AG09309 (cell line): ENCODE results near the gene ZNF592.

Source experiments
- DNase-seq: peaks from one replicate; pipeline ENCODE4 v3.0.0-alpha.2; 2010; ENCODE audit warnings: low read depth
- H3K4me3 ChIP-seq: 2 replicates; pipeline ENCODE4 v1.5.1; 2011; ENCODE audit warnings: mild to moderate bottlenecking, low read depth, low read length, moderate library complexity; ENCODE audit not compliant: control insufficient read depth
- CTCF ChIP-seq: IDR thresholded peaks from 2 replicates; pipeline ENCODE4 v1.5.1; 2011; ENCODE audit warnings: mild to moderate bottlenecking, low read depth, low read length, inconsistent platforms; ENCODE audit not compliant: insufficient read depth, control insufficient read depth; ENCODE audit errors: missing control alignments

The ZNF592 gene

GRCh38 chr15:84794162-84794547, 45.8 kb downstream of the ZNF592 start:
- TF ChIP-seq CTCF, result no peak
- no peak for DNase-seq
- H3K4me3 ChIP-seq, result no peak overlapping the region

DNA sequence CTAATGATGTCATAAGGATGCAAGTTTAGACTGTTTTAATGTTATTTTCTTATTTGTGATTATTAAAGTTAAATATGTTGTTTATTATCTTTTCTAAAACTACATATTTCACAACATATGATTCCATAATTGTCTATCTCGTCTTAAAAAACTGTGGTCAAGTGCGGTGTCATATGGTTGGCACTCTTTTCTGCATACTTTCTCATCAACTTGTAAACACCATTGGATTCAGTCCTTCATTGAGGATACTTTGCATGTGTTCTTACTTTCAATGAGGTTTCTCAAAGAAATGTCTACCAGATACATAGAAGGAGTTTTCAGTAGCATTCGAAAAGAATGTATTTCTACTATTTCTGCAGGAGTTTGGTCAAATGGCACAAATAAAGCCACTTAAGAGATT, 46.8 kb downstream of the ZNF592 start:
- TF ChIP-seq CTCF, result no peak
- H3K4me3 ChIP-seq, result no peak overlapping the region
- peak; percentile 5 for DNase-seq

DNA sequence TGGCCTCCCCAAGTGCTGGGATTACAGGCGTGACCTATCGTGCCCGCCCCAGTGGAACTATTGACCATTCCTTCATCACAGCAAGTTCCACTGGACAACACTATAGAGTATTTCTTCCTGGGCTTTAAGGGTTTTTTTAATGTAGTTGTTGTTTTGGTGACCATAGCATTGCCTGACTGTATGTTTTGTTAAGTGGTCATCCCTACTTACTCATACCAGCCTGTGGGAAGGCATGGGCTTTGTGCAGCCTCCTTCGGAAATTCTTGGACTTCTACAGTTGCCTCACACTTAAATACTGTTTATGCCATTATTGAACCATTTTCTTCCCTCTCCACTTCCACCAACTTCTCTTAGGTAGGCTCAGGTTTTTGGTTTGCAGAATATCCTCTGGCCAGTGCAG, 48.8 kb downstream of the ZNF592 start:
- peak; percentile 29 for DNase-seq
- no peak for TF ChIP-seq CTCF
- no peak overlapping the region for H3K4me3 ChIP-seq

- DNase-seq, result no peak
- TF ChIP-seq CTCF, result no peak
- no peak overlapping the region for H3K4me3 ChIP-seq
Observed at GRCh38 chr15:84797801-84798200, 49.4 kb downstream of the ZNF592 start.

DNA sequence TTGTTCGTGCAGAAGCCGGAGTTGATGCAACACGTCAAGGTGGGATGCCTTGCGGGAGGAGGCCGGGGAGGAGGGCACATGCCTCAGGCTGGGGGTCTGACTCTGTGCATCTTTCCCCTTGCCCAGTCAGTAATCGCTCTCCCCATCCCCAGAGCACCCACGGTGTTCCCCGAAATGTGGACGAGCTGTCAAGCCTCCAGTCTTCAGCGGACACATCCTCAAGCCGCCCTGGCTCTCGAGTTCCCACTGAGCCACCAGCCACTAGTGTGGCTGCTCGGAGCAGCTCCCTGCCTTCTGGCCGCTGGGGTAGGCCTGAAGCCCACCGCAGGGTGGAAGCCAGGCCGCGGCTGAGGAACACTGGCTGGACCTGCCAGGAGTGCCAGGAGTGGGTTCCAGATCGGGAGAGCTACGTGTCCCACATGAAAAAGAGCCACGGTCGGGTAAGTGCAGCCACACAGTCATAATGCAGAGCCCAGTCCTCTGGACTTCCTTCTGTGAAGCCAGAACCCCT, 50.1 kb downstream of the ZNF592 start:
- no peak for TF ChIP-seq CTCF
- no peak overlapping the region for H3K4me3 ChIP-seq
- DNase-seq, result no peak

DNA sequence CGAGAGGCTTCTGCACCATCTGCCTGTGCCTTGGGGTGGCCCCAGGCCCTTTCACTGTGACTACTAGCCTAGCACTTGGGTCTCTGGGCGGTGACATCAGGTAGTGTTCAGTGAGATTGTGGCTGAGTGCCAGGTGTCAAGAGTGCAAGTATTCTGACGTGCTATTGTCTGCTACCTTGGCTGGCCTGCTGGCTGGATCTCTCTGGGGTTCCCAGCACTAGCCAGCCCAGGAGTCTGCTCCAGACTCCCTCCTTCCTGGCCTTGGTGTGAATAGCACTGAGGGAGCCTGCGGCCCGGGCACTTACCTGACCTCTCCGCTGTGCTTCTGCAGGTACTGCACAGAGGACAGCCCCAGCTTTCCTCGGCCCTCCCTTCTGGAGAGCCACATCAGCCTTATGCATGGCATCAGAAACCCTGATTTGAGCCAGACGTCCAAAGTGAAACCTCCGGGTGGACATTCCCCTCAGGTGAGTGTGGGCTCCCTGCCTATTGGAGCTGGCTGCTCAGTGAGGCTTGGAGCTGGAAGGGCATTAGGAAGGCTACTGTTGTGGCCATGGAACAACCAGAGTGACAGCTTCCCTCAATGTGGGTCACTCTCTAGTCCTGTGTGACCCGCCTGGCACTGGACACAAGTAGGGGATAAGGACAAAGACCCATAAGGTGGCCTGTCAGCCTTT, 51.3 kb downstream of the ZNF592 start:
- TF ChIP-seq CTCF, result no peak
- H3K4me3 ChIP-seq, result no peak overlapping the region
- DNase-seq, result no peak

GRCh38 chr15:84800365-84800806, 52.0 kb downstream of the ZNF592 start:
- TF ChIP-seq CTCF, result no peak
- DNase-seq, result no peak
- no peak overlapping the region for H3K4me3 ChIP-seq
